Measurements from ENCODE around the gene SP2.

SP2 gene

GRCh38 chr17:47873200-47874090, 22.6 kb upstream of the SP2 start:
- Histone ChIP-seq H3K36me3 (ENCODE audit: control insufficient read depth, insufficient read depth, low read length) (no peaks in the 10 kb centered on the region), H3K4me3 (ENCODE audit: low read length) (no peak overlapping the region), H3K9ac (ENCODE audit: low read length) (no peak overlapping the region), H3K4me1 (ENCODE audit: control insufficient read depth, insufficient read depth, low read length) (peaks cover 4% of the 10 kb centered on the region), H3K9me3 (ENCODE audit: control insufficient read depth, low read length) (no peaks in the 10 kb centered on the region), H3K27me3 (ENCODE audit: control insufficient read depth, insufficient read depth, low read length) (peaks cover 87% of the 10 kb centered on the region)

- no peak overlapping the region for H3K9ac ChIP-seq (ENCODE audit: low read length)
- no peak overlapping the region for H3K4me3 ChIP-seq (ENCODE audit: low read length)
- peaks cover 73% of the 10 kb centered on the region for H3K27me3 ChIP-seq (ENCODE audit: control insufficient read depth, insufficient read depth, low read length)
- no peaks in the 10 kb centered on the region for H3K36me3 ChIP-seq (ENCODE audit: control insufficient read depth, insufficient read depth, low read length)
- H3K4me1 ChIP-seq (ENCODE audit: control insufficient read depth, insufficient read depth, low read length) = peaks cover 4% of the 10 kb centered on the region
- no peaks in the 10 kb centered on the region for H3K9me3 ChIP-seq (ENCODE audit: control insufficient read depth, low read length)
Observed at GRCh38 chr17:47875011-47875985, 20.7 kb upstream of the SP2 start.

- Histone ChIP-seq H3K27me3 (ENCODE audit: control insufficient read depth, insufficient read depth, low read length) (peaks cover 55% of the 10 kb centered on the region), H3K4me1 (ENCODE audit: control insufficient read depth, insufficient read depth, low read length) (peaks cover 12% of the 10 kb centered on the region), H3K4me3 (ENCODE audit: low read length) (no peak overlapping the region), H3K9me3 (ENCODE audit: control insufficient read depth, low read length) (no peaks in the 10 kb centered on the region), H3K36me3 (ENCODE audit: control insufficient read depth, insufficient read depth, low read length) (no peaks in the 10 kb centered on the region), H3K9ac (ENCODE audit: low read length) (no peak overlapping the region)
Observed at GRCh38 chr17:47877368-47878034, 18.5 kb upstream of the SP2 start.

- Histone ChIP-seq H3K4me1 (ENCODE audit: control insufficient read depth, insufficient read depth, low read length) (peaks cover 16% of the 10 kb centered on the region), H3K4me3 (ENCODE audit: low read length) (no peak overlapping the region), H3K27me3 (ENCODE audit: control insufficient read depth, insufficient read depth, low read length) (peaks cover 46% of the 10 kb centered on the region), H3K36me3 (ENCODE audit: control insufficient read depth, insufficient read depth, low read length) (no peaks in the 10 kb centered on the region), H3K9ac (ENCODE audit: low read length) (no peak overlapping the region), H3K9me3 (ENCODE audit: control insufficient read depth, low read length) (no peaks in the 10 kb centered on the region)
Observed at GRCh38 chr17:47878203-47879027, 17.6 kb upstream of the SP2 start.

- Histone ChIP-seq H3K4me3 (ENCODE audit: low read length) (no peak overlapping the region), H3K4me1 (ENCODE audit: control insufficient read depth, insufficient read depth, low read length) (peaks cover 23% of the 10 kb centered on the region), H3K27me3 (ENCODE audit: control insufficient read depth, insufficient read depth, low read length) (peaks cover 39% of the 10 kb centered on the region), H3K9me3 (ENCODE audit: control insufficient read depth, low read length) (no peaks in the 10 kb centered on the region), H3K36me3 (ENCODE audit: control insufficient read depth, insufficient read depth, low read length) (no peaks in the 10 kb centered on the region), H3K9ac (ENCODE audit: low read length) (no peak overlapping the region)
Observed at GRCh38 chr17:47879028-47879585, 16.9 kb upstream of the SP2 start.

- H3K9me3 ChIP-seq (ENCODE audit: control insufficient read depth, low read length) = no peaks in the 10 kb centered on the region
- peaks cover 31% of the 10 kb centered on the region for H3K27me3 ChIP-seq (ENCODE audit: control insufficient read depth, insufficient read depth, low read length)
- H3K4me1 ChIP-seq (ENCODE audit: control insufficient read depth, insufficient read depth, low read length) = peaks cover 31% of the 10 kb centered on the region
- no peaks in the 10 kb centered on the region for H3K36me3 ChIP-seq (ENCODE audit: control insufficient read depth, insufficient read depth, low read length)
- no peak overlapping the region for H3K9ac ChIP-seq (ENCODE audit: low read length)
- no peak overlapping the region for H3K4me3 ChIP-seq (ENCODE audit: low read length)
Observed at GRCh38 chr17:47879776-47880454, 16.1 kb upstream of the SP2 start.

GRCh38 chr17:47882247-47882646, 13.8 kb upstream of the SP2 start:
- peaks cover 39% of the 10 kb centered on the region for H3K4me1 ChIP-seq (ENCODE audit: control insufficient read depth, insufficient read depth, low read length)
- H3K9ac ChIP-seq (ENCODE audit: low read length) = no peak overlapping the region
- H3K27me3 ChIP-seq (ENCODE audit: control insufficient read depth, insufficient read depth, low read length) = peaks cover 17% of the 10 kb centered on the region
- no peaks in the 10 kb centered on the region for H3K36me3 ChIP-seq (ENCODE audit: control insufficient read depth, insufficient read depth, low read length)
- H3K4me3 ChIP-seq (ENCODE audit: low read length) = peak overlapping the region; percentile 9
- no peaks in the 10 kb centered on the region for H3K9me3 ChIP-seq (ENCODE audit: control insufficient read depth, low read length)

- Histone ChIP-seq H3K36me3 (ENCODE audit: control insufficient read depth, insufficient read depth, low read length) (no peaks in the 10 kb centered on the region), H3K27me3 (ENCODE audit: control insufficient read depth, insufficient read depth, low read length) (peaks cover 10% of the 10 kb centered on the region), H3K9ac (ENCODE audit: low read length) (no peak overlapping the region), H3K4me3 (ENCODE audit: low read length) (peak overlapping the region; percentile 9), H3K4me1 (ENCODE audit: control insufficient read depth, insufficient read depth, low read length) (peaks cover 39% of the 10 kb centered on the region), H3K9me3 (ENCODE audit: control insufficient read depth, low read length) (no peaks in the 10 kb centered on the region)
Observed at GRCh38 chr17:47882695-47883588, 13.1 kb upstream of the SP2 start.

- no peak overlapping the region for H3K9ac ChIP-seq (ENCODE audit: low read length)
- peaks cover 39% of the 10 kb centered on the region for H3K4me1 ChIP-seq (ENCODE audit: control insufficient read depth, insufficient read depth, low read length)
- H3K4me3 ChIP-seq (ENCODE audit: low read length) = no peak overlapping the region
- H3K36me3 ChIP-seq (ENCODE audit: control insufficient read depth, insufficient read depth, low read length) = no peaks in the 10 kb centered on the region
- no peaks in the 10 kb centered on the region for H3K9me3 ChIP-seq (ENCODE audit: control insufficient read depth, low read length)
- peaks cover 3% of the 10 kb centered on the region for H3K27me3 ChIP-seq (ENCODE audit: control insufficient read depth, insufficient read depth, low read length)
Observed at GRCh38 chr17:47883589-47884426, 12.2 kb upstream of the SP2 start.

All from mucosa of stomach (tissue), 1 donor.